ENCODE results near the gene SLC19A2.
"Not testable (repeated sequence)": the region's sequence is repeated elsewhere in the genome, so short reads cannot be mapped to it uniquely, and the experiment has no call there.

The SLC19A2 gene

GRCh38 chr1:169510060-169510459, 24.3 kb upstream of the SLC19A2 start:
- TF ChIP-seq CTCF (conservative IDR thresholded peaks at IDR 0.05; ENCODE audit: low read depth) = no peak
- no peak overlapping the region for H3K27ac ChIP-seq
- no peak for DNase-seq (ENCODE audit: low spot score)
- CTCF ChIA-PET = no interaction called here
- POLR2A ChIA-PET (ENCODE audit: low non-redundant PET) = no interaction called here

- CTCF ChIA-PET = interaction anchor here (0.9 kb wide), 1 partner anchor 37 kb away, joined by 5 read pairs; no protein-coding TSS in a partner anchor
- no peak for DNase-seq (ENCODE audit: low spot score)
- TF ChIP-seq CTCF (conservative IDR thresholded peaks at IDR 0.05; ENCODE audit: low read depth) = no peak
- no peak overlapping the region for H3K27ac ChIP-seq
- POLR2A ChIA-PET (ENCODE audit: low non-redundant PET) = no interaction called here
Observed at GRCh38 chr1:169509354-169509753, 23.6 kb upstream of the SLC19A2 start.

- POLR2A ChIA-PET (ENCODE audit: low non-redundant PET) = no interaction called here
- DNase-seq (ENCODE audit: low spot score) = no peak
Observed at GRCh38 chr1:169508432-169509338, 22.9 kb upstream of the SLC19A2 start.

GRCh38 chr1:169507413-169507812, 21.7 kb upstream of the SLC19A2 start:
- POLR2A ChIA-PET (ENCODE audit: low non-redundant PET) = no interaction called here
- no peak overlapping the region for H3K27ac ChIP-seq
- TF ChIP-seq CTCF (conservative IDR thresholded peaks at IDR 0.05; ENCODE audit: low read depth) = no peak
- DNase-seq (ENCODE audit: low spot score) = no peak
- CTCF ChIA-PET = interaction anchor here (0.7 kb wide), 1 partner anchor 990 kb away, joined by 4 read pairs; no protein-coding TSS in a partner anchor

More at GRCh38 chr1:169508432-169509338, 22.9 kb upstream of the SLC19A2 start:
- no peak overlapping the region for H3K27ac ChIP-seq
- no peak for TF ChIP-seq CTCF (conservative IDR thresholded peaks at IDR 0.05; ENCODE audit: low read depth)
- CTCF ChIA-PET = interaction anchor here (0.7 to 0.9 kb wide), 2 partner anchors 37 to 40 kb away, joined by 4 to 5 read pairs; no protein-coding TSS in a partner anchor

- POLR2A ChIA-PET (ENCODE audit: low non-redundant PET); H3K27ac ChIP-seq; CTCF ChIA-PET; DNase-seq (ENCODE audit: low spot score): not testable (repeated sequence)
Observed at GRCh38 chr1:169503601-169504000, 17.9 kb upstream of the SLC19A2 start.

- CTCF ChIA-PET = interaction anchor here (0.7 kb wide), 1 partner anchor 46 kb away, joined by 3 read pairs; no protein-coding TSS in a partner anchor
- no peak for DNase-seq (ENCODE audit: low spot score)
- TF ChIP-seq CTCF (conservative IDR thresholded peaks at IDR 0.05; ENCODE audit: low read depth) = no peak
- POLR2A ChIA-PET (ENCODE audit: low non-redundant PET) = no interaction called here
- no peak overlapping the region for H3K27ac ChIP-seq
Observed at GRCh38 chr1:169499807-169500206, 14.1 kb upstream of the SLC19A2 start.

- H3K27ac ChIP-seq = no peak overlapping the region
- ChIA-PET POLR2A (ENCODE audit: low non-redundant PET) (no interaction called here), CTCF (no interaction called here)
- no peak for TF ChIP-seq CTCF (conservative IDR thresholded peaks at IDR 0.05; ENCODE audit: low read depth)
- DNase-seq (ENCODE audit: low spot score) = no peak
Observed at GRCh38 chr1:169497317-169497716, 11.6 kb upstream of the SLC19A2 start.
